Measurements from ENCODE around the gene TBL1X. TPM values are rescaled to one million over a fixed set of nuclear protein-coding genes. Genes with fewer than 3 reads are reported as not detected.

Gene TBL1X
- total RNA-seq, 1 donor from 2014 or later: 15.4 TPM

DNA sequence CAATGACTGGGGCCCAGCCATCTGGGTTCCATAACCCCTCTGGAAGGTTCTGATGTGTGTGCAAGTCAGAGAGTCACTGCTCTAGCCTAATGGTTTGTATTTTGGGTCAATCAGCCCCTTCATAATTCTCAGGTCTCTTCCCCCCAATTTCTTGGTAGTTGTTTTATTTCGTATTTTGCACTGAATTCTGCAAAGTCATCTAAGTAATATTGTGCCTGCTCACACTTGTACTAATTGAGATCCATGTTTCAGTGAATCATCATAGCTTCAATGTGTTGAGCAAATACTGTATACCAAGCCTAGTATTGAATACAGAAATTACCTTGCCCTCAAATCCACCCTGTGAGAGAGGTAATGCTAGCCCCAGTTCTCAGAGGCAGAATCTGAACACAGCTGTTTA is 28.0 kb upstream of the TBL1X start:
- intact Hi-C loops (cut with DNase I): no loop called here
- no peak for DNase-seq (ENCODE audit: low spot score in 2 of 2)
- Histone ChIP-seq H3K9me3 (no peaks in the 10 kb centered on the region), H3K36me3 (no peaks in the 10 kb centered on the region), H3K27ac (no peak overlapping the region), H3K4me1 (peaks cover 0 to 21% of the 10 kb centered on the region in 2 donors), H3K27me3 (no peaks in the 10 kb centered on the region), H3K4me3 (no peak overlapping the region)
- TF ChIP-seq, protein P1, sequence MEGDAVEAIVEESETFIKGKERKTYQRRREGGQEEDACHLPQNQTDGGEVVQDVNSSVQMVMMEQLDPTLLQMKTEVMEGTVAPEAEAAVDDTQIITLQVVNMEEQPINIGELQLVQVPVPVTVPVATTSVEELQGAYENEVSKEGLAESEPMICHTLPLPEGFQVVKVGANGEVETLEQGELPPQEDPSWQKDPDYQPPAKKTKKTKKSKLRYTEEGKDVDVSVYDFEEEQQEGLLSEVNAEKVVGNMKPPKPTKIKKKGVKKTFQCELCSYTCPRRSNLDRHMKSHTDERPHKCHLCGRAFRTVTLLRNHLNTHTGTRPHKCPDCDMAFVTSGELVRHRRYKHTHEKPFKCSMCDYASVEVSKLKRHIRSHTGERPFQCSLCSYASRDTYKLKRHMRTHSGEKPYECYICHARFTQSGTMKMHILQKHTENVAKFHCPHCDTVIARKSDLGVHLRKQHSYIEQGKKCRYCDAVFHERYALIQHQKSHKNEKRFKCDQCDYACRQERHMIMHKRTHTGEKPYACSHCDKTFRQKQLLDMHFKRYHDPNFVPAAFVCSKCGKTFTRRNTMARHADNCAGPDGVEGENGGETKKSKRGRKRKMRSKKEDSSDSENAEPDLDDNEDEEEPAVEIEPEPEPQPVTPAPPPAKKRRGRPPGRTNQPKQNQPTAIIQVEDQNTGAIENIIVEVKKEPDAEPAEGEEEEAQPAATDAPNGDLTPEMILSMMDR (IDR thresholded peaks at IDR 0.05): no peak

DNA sequence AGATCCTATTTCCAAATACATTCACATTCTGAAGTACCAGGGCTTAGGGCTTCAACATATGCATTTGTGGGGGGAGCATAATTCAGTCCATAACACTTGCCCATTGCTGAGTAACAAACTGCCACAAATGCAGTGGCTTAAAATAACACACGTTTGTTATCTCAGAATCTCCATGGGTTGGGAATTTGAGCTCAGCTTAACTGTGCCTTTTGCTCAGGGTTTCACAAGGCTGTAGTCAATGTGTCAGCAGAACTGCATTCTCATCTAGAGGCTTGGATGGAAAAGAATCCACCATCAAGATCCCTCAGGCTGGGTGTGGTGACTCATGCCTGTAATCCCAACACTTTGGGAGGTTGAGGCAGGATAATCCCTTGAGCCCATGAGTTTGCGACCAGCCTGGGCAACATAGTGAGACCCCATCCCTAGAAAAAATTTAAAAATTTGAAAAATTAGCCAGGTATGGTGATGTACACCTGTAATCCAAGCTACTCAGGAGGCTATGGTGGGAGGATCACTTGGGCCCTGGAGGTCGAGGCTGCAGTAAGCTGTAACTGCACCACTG is 25.8 kb upstream of the TBL1X start:
- H3K27ac ChIP-seq: peak overlapping the region in 1 of 2 donors; percentile 76

DNA sequence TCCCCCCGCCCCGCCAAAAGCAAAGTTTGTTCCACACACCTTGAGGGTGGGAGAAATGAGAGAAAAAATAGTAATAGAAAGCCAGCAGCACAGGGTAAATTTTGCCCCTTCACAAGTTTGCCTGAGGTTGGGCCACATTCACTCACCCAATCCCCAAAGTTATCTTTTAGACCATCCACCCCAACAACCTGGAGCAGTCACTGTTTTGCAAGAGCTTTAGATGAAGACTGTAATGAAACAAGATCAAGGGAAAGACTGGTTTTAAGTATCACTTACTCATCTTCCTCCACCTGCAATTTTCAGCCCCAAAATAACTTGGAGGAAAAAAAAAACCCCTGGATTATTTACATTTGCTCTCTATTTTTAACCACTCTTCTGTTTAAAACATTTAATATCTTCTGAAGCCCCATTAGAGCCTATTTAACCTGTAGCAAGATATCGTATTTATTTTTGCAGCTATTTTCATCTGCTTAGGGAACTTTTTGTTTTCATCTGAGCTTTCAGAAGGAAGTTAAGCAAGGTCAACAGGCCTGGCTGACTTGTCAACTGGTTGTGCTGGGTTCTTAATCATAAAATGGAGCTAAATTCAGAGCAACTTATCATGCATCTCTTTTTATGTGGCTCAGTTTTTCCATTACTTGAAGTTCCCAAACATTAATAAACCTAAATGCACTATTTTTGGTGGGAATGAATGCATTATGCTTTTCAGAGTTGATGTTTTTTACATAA is 24.6 kb upstream of the TBL1X start:
- peak in 1 of 2 donors; percentile 75 for DNase-seq (ENCODE audit: low spot score in 2 of 2)
- Histone ChIP-seq H3K9me3 (no peaks in the 10 kb centered on the region), H3K27ac (peak overlapping the region; percentile 63 to 79), H3K36me3 (no peaks in the 10 kb centered on the region), H3K4me3 (peak overlapping the region in 1 of 2 donors; percentile 4), H3K4me1 (peaks cover 0 to 22% of the 10 kb centered on the region in 2 donors), H3K27me3 (no peaks in the 10 kb centered on the region)
- TF ChIP-seq, protein P1 (IDR thresholded peaks at IDR 0.05): no peak
- intact Hi-C loops (cut with DNase I): loop anchor here (2.0 kb wide), 2 partner anchors 23 kb away; no protein-coding TSS in a partner anchor

More for the DNA sequence above, 25.8 kb upstream of the TBL1X start:
- TF ChIP-seq, protein P1 (IDR thresholded peaks at IDR 0.05): no peak
- intact Hi-C loops (cut with DNase I): no loop called here
- Histone ChIP-seq H3K9me3 (no peaks in the 10 kb centered on the region), H3K4me1 (peaks cover 0 to 22% of the 10 kb centered on the region in 2 donors), H3K27me3 (no peaks in the 10 kb centered on the region), H3K36me3 (no peaks in the 10 kb centered on the region), H3K4me3 (no peak overlapping the region)
- DNase-seq (ENCODE audit: low spot score in 2 of 2): no peak

DNA sequence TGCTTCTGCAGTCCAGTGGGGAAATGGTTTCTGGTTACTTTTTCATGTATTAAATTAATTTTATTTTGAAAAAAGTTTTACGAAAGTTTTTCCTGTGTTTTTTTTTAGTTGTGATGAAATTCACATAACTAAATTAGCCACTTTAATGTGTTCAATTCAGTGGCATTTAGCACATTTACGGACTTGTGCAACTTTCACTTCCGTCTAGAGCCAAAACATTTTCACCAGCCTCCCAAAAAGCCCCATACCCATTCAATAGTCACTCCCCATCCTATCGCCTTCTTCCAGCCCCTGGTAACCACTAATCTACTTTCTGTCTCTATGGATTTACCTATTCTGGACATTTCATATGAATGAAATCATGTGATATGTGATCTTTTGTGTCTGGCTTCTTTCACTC is 22.8 kb upstream of the TBL1X start:
- H3K4me1 ChIP-seq: peaks cover 0 to 29% of the 10 kb centered on the region in 2 donors
- H3K4me3 ChIP-seq: no peak overlapping the region
- H3K27me3 ChIP-seq: no peaks in the 10 kb centered on the region
- no peaks in the 10 kb centered on the region for H3K9me3 ChIP-seq
- TF ChIP-seq, protein P1 (IDR thresholded peaks at IDR 0.05): no peak
- no peaks in the 10 kb centered on the region for H3K36me3 ChIP-seq
- intact Hi-C loops (cut with DNase I): no loop called here
- DNase-seq (ENCODE audit: low spot score in 2 of 2): no peak
- H3K27ac ChIP-seq: peak overlapping the region in 1 of 2 donors; percentile 79

DNA sequence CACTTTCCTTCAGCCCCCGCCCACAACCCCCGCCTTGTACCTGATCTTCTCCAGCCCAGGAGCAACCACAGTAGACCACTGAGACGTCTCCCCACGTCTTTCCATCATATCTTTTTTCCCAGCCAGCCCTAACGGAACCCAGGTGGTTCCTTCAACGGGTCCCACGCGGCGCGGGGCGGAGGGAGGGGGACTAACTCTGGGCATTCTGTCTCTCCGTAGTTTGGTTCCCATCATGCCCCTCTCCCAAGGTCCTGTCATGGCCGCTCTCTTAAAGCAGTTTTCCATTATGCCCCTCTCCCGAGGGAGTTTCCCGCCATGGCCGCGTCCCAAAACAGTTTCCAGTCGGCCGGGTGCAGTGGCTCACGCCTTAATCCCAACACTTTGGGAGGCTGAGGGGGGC is 21.5 kb upstream of the TBL1X start:
- intact Hi-C loops (cut with DNase I): no loop called here
- no peaks in the 10 kb centered on the region for H3K27me3 ChIP-seq
- no peaks in the 10 kb centered on the region for H3K9me3 ChIP-seq
- H3K36me3 ChIP-seq: no peaks in the 10 kb centered on the region
- no peak for DNase-seq (ENCODE audit: low spot score in 2 of 2)
- no peak overlapping the region for H3K4me3 ChIP-seq
- no peak overlapping the region for H3K27ac ChIP-seq
- peaks cover 0 to 30% of the 10 kb centered on the region in 2 donors for H3K4me1 ChIP-seq
- TF ChIP-seq, protein P1 (IDR thresholded peaks at IDR 0.05): no peak
